ENCODE results near the gene PLA2G6. TPM values are rescaled to one million over a fixed set of nuclear protein-coding genes. Genes with fewer than 3 reads are reported as not detected.

The PLA2G6 gene
- total and polyA plus RNA-seq, 9 of the 15 experiments (the other 6 are each of a cell fraction or from before 2014, with no cell fraction given) = 0.11 to 12.2 (median 9.7) TPM

GRCh38 chr22:38126928-38127668 is 54.5 kb downstream of the PLA2G6 start:
- CTCF ChIA-PET (ENCODE audit: low intra/inter-chr PET ratio) = no interaction called here
- in situ Hi-C loops (cut with MboI) = no loop called here
- TF ChIP-seq E2F6 (IDR thresholded peaks at IDR 0.05; ENCODE audit: borderline replicate concordance in 1 of 2, extremely low read depth in 1 of 2, insufficient read depth in 1 of 2, insufficient read length in 1 of 2, low read depth in 1 of 2, low read length in 1 of 2, poor library complexity in 1 of 2, severe bottlenecking in 1 of 2) (peak; percentile 34 to 73), KDM5B (IDR thresholded peaks at IDR 0.05; ENCODE audit: insufficient replicate concordance, low read depth, low read length) (peak; percentile 60), SMAD4 (CRISPR knock-in tag; conservative IDR thresholded peaks at IDR 0.05) (peak; percentile 63; the same call in 1 of the 2 replicates), EGR1 (conservative IDR thresholded peaks at IDR 0.05) (peak; percentile 28; the same call in 1 of the 2 replicates), CREB1 (IDR thresholded peaks at IDR 0.05) (0 out of 2 replicates have a peak, but pooled peaks have one; percentile 18), CREB1 (CRISPR knock-in tag; IDR thresholded peaks at IDR 0.05) (no peak), ZSCAN29 (IDR thresholded peaks at IDR 0.05) (no peak), TFE3 (CRISPR knock-in tag; IDR thresholded peaks at IDR 0.05) (no peak), ARHGAP35 (IDR thresholded peaks at IDR 0.05; ENCODE audit: partially characterized antibody) (no peak), TBP (optimal IDR thresholded peaks at IDR 0.05; ENCODE audit: low read depth, low read length) (peak; percentile 47), DPF2 (IDR thresholded peaks at IDR 0.05) (peak; percentile 66), DMBX1 (CRISPR knock-in tag; IDR thresholded peaks at IDR 0.05; ENCODE audit: borderline replicate concordance) (peak; percentile 63), TRIM25 (IDR thresholded peaks at IDR 0.05; ENCODE audit: borderline replicate concordance) (no peak), CTBP1 (IDR thresholded peaks at IDR 0.05; ENCODE audit: borderline replicate concordance) (peak; percentile 57; the same call in 1 of the 2 replicates), BRD9 (IDR thresholded peaks at IDR 0.05; ENCODE audit: low read depth, partially characterized antibody) (peak; percentile 15), ARID1B (IDR thresholded peaks at IDR 0.05) (peak; percentile 66), PHF8 (IDR thresholded peaks at IDR 0.05; ENCODE audit: borderline replicate concordance, low read length) (peak; percentile 44; the same call in 1 of the 2 replicates), ETV1 (tag; conservative IDR thresholded peaks at IDR 0.05; ENCODE audit: low read depth) (peak; percentile 65)

More at GRCh38 chr22:38126928-38127668, 54.5 kb downstream of the PLA2G6 start:
- H3K36me3 ChIP-seq (ENCODE audit: control insufficient read depth, insufficient read depth, low read length) = no peaks in the 10 kb centered on the region
- no peaks in the 10 kb centered on the region for H4K20me1 ChIP-seq (replicated peaks; ENCODE audit: control insufficient read depth, insufficient read depth, low read length)
- H3K27me3 ChIP-seq (ENCODE audit: control insufficient read depth in 2 of 2, insufficient read depth in 2 of 2, low read length in 2 of 2) = no peaks in the 10 kb centered on the region
- DNase-seq (ENCODE audit: extremely low read depth in 1 of 4, low spot score in 3 of 4) (peak; percentile 82 to 90 (median 84)), FAIRE-seq (peak; percentile 86), ATAC-seq (peak; percentile 96)
- peaks cover 18 to 43% of the 10 kb centered on the region in 2 experiments for H3K4me1 ChIP-seq (replicated peaks in 1 of 2; ENCODE audit: control insufficient read depth in 2 of 2, insufficient read depth in 2 of 2, low read length in 2 of 2)
- H3K9ac ChIP-seq (ENCODE audit: insufficient read depth in 1 of 2, low read depth in 2 of 2, low read length in 2 of 2) = peak overlapping the region; percentile 73 to 91
- no peak overlapping the region for H3K4me3 ChIP-seq
- peak overlapping the region; percentile 84 for H3K27ac ChIP-seq (ENCODE audit: extremely low read depth, low read depth, low read length)
- peaks cover 3% of the 10 kb centered on the region for H3K9me1 ChIP-seq (ENCODE audit: control insufficient read depth, insufficient read depth, low read length)
- no TSS peak for BruUV-seq (replicated peaks)
- no peaks in the 10 kb centered on the region for H3K79me2 ChIP-seq (ENCODE audit: control insufficient read depth, insufficient read depth, low read length)
- H2AFZ ChIP-seq (ENCODE audit: low read depth, low read length) = peak overlapping the region; percentile 85
- intact Hi-C loops (cut with micrococcal nuclease) = no loop called here
- H3K4me2 ChIP-seq (ENCODE audit: insufficient read depth, low read length) = peak overlapping the region; percentile 58
- WGBS (ENCODE audit: insufficient coverage, low coverage, missing lambda C conversion rate) = 24% methylated on average over 15 of the region's 23 CpGs
- POLR2A ChIA-PET = interaction anchor here (0.7 kb wide), 1 partner anchor 18 kb away, joined by 5 read pairs; no protein-coding TSS in a partner anchor
- H3K9me3 ChIP-seq (replicated peaks; ENCODE audit: control insufficient read depth, insufficient read depth, low read depth, low read length) = no peaks in the 10 kb centered on the region

Data from K562 (cell line).